GM21825 (cell line): ENCODE results near the gene CPM.
"Not testable (repeated sequence)": the region's sequence is repeated elsewhere in the genome, so short reads cannot be mapped to it uniquely, and the experiment has no call there.

Experiments
- ATAC-seq: cut with Tn5 transposase; IDR thresholded peaks from one replicate; pipeline ENCODE4 v1.9.1; 2021; ENCODE audit warnings: mild to moderate bottlenecking, moderate library complexity; ENCODE audit not compliant: unreplicated experiment

The CPM gene

DNA sequence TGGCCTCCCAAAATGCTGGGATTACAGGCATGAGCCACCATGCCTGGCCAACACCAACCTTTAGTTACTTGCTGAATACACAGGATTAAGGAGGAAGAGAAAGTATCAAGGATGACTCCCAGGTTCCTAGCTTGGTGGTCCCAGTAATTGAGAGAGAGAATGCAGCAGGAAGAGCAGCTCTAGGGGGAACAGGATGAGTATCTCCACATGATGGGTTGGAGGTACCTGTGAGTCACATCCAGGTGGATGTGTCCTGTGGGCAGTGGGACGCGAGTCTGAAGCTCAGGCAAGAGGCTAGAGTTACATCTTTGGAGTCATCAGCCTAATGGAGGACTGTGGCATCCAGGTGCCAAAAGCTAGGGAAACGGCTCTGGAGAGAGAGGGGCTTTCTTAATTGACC lies 77.9 kb downstream of the CPM start:
- ATAC-seq = no peak

DNA sequence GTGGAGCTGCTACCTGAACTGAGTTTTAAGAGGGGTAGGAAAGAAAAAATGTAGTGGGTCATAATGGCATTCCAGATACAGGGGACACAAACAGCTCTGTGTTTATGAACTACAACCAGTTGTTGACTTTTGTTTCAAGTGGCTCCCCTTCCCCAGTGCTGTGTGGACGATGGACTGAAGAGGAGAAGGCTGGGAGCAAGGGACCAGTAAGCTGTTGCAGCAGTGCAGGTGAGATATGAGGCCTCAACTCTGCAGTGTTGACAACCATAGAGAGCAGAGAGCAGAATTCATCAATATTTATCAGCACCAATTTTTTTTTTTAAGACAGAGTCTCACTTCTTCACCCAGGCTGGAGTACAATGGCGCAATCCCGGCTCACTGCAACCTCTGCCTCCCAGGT lies 78.4 kb downstream of the CPM start:
- no peak for ATAC-seq

DNA sequence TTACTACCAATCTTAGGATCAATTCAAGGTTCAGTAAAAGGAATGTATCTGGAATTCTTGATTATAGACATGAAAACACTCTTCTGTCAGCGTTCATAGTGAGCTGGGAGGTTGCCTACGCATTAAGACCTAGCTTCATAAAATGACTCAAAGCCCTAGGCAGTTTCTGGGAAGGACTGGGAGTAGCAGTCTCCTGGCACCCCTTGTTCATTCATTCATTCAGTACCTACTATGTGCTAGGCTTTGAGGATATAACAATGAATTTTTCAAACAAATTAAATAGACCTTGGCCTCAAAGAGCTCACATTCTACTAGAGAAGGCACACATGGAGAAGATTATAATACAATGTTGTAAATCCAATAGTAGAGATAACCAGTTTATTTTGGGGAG lies 78.9 kb downstream of the CPM start:
- no peak for ATAC-seq

DNA sequence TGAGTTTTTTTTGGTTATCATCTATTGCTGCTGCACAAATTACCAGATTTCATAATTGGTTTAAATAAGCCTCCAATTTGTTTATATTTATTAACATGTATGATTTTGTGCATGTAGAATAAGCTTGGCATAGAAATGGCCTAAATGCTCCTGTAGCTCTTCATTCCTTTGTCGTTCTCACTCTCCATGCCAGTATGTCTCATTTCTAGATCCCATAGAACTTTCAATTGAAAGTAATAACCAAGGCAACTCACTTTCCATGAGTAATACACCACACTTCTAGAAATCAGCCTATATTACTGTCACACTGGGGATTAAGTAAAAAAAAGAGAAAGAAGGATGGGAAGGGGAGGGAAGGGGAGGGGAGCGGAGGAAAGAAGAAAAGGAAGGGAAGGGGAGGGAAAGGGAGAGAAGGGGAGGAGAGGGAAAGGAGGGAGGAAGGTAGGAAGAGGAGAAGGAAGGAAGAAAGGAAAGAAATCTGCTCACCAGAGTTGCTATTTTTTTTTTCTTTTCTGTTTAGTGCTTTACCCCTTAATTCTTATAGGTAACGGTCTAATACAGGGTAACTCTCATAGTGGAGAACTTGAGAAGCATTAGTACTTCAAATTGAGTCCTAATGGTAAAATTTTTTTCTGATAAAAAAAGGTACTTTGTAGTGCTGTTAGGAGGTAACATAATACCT lies 79.4 kb downstream of the CPM start:
- no peak for ATAC-seq

DNA sequence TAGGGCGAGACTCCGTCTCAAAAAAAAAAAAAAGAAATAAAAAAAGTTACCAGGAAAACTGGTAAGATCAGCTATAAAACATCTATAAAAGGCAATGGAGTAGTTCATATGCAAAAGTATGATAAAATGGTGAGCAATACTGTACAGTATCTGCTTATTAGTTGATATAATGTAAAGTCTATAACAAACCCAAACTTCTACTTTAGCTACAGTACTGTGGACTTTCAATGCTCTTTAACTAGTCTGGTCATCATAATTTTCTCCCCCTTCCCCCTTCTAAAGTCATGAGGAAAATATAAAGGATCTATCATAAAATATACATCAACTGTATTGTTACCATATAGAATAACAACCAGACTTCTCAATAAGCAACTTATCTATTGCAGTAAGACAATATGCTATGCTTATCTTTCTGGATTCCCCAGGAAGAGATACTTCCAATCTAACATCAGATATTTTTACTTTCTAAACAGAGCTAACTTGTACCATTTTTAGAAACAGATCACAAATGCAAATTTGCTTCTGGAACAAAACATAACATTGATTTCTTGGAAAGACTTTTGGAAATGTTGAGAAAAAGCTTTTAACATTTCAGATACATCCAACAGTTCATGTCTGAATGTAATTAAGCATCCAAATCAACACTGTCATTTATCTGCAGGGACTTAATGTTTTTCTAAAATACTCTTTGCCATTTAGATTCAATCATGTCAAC lies 81.2 kb downstream of the CPM start:
- no peak for ATAC-seq

DNA sequence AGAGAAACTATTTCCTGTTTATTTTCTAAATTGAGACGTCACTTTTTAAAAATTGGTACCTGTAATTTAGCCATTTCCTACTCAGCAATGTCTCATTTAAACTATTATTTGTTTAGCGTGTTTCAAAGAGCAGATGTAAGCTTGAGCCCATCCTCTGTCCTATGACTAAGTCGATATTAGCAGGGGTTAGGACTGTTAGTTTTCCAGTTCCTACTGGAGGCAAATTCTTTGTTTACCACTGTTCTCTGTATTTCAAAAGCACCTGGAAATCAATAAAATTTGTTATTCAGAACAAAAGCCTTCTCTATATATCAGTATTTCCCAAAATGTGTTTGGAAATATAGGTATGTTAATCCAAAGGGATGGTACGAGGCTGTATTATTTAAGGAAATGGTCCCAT lies 82.6 kb downstream of the CPM start:
- no peak for ATAC-seq

DNA sequence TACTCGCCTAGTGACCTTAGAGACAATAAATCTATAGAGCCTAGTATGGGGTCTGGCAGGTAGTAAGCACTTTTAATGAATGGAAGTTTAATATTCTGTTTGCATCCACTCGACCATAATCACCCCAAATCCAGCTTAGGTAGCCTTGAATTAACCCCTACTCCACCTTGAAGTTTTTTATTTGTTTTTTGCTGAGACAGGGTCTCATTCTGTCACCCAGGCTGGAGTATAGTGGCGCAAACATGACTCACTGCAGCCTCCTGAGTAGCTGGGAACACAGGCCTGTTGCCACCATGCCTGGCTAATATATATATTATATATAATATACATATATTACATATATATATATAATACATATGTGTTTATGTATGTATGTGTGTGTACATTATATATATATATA lies 86.2 kb downstream of the CPM start:
- no peak for ATAC-seq

DNA sequence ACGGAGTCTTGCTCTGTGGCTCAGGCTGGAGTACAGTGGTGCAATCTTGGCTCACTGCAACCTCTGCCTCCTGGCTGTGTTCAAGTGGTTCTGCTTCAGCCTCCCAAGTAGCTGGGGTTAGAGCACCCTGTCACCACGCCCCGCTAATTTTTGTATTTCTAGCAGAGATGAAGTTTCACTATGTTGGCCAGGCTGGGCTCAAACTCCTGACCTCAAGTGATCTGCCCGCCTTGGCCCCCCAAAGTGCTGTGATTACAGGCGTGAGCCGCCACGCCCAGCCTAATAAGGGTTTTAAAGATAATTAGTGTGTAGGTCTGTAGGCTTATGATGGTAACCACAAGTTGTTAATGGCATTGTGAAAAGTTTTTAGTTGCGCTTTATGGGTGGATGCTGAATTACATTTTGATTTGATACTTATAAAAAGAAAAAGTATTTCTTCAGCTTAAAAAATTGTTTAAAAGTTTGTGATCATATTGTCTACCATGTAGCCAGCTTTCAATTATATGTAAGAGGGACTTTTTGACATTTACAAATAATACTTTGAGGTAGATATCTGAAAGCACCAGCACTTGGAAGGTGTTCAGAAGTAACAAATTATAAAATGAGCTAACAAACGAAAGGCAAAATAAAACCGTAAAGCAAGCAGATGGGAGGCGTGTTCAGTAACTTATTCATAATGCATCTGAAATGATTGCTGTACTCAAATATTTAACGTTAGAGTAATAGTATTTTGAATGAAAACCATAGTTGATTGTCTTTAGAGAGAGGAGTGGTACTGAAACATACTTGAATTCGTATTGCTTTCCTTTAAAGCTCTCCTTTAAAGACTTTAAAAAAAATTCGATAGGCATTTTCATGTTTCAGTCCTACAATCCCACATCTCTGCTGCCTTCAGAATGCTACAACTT lies 87.9 kb downstream of the CPM start:
- no peak for ATAC-seq

DNA sequence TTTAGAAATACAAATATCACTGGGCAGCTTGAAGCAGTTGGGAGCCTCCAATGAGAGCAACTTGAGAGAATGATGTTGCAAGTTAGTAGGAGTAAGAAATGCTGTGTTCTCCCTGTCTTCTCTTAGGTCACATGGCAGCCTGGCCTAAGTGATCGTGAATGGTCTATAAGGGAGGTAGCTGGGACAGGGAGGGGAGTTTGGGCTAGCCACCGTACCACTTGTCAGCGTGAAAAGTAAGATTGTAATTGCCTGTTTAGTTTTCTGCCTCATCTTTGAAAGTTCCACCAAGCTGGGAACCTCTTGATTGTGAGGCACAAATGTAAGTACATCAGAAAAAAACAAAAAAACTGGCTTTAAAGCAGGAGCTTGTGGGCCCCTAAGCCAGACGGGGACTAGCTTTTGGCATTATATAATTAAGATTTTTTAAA lies 88.6 kb downstream of the CPM start:
- ATAC-seq = no peak

DNA sequence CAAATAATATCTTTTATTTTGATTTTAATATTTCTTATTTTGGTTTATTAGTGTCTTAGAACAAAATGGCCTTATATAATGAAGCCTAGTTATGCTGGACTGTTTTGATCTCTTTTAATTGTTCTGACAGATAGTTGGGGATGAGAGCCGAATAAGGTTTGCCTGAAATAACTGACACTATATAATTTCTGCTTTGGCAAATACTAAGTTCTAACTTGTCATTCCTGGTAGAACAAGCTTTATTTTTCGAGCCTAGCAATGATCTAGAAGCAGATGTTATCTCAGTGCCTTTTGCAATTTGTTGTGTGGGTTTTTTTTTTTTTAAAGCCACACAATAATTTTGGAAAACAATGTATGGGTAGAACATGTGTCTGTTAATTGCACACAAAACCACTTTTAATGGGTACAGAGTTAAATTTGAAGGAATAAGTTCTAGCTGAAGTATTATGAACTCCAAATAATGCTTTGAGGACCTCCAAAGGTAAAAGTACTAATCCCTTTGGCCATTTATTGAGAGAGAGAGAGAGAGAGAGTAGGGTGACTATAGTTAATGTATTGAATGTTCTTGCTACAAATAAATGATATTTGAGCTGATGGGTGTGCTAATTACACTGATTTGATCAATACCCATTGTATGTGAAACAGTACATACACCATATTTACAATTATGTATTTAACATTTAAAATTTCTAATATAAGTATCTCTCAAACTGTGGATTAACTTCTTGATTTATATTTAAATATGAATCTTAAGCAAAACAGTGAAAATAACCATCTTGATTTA lies 90.0 kb downstream of the CPM start:
- no peak for ATAC-seq

DNA sequence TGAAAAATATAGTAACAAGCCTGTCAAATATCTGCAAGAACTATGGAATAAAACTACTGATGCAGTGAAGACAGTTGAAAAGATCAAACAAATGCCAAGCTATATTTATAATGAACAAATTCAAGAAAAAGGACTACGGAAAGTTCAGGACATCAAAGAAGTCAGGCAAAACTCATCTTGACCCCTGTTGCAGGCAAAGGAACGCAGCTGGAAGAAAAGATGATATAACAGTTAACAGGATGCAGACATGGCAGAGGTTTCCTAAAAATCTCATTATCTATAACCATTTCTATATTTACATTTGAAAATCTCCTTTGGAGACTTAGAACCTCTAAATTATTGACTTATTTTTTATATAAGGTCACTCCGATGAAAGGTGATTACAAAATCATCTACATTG lies 90.8 kb downstream of the CPM start:
- no peak for ATAC-seq

DNA sequence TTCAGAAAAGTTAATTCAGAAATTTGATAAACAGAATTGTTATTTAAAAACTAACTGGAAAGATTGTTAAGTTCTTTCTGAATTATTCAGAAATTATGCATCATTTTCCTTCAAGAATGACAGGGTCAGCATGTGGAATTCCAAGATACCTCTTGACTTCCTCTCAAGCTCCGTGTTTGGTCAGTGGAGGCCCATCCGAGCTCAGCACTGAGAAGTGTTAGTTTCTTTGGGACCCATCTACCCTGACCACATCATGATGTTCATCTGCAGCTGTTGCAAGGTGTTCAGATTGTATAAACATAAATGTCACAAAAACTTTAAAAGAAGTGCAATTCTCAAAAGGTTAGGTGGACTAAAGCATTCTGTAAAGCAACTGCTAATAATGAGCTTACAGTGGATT lies 91.3 kb downstream of the CPM start:
- no peak for ATAC-seq

DNA sequence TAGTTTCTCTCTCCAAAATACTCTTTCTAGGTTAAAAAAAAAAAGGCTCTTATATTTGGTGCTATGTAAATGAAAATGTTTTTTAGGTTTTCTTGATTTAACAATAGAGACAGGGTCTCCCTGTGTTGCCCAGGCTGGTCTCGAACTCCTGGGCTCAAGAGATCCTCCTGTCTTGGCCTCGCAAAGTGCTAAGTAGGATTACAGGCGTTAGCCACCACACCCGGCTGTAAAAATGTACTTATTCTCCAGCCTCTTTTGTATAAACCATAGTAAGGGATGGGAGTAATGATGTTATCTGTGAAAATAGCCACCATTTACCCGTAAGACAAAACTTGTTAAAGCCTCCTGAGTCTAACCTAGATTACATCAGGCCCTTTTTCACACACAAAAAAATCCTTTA lies 91.8 kb downstream of the CPM start:
- not testable (repeated sequence) for ATAC-seq

DNA sequence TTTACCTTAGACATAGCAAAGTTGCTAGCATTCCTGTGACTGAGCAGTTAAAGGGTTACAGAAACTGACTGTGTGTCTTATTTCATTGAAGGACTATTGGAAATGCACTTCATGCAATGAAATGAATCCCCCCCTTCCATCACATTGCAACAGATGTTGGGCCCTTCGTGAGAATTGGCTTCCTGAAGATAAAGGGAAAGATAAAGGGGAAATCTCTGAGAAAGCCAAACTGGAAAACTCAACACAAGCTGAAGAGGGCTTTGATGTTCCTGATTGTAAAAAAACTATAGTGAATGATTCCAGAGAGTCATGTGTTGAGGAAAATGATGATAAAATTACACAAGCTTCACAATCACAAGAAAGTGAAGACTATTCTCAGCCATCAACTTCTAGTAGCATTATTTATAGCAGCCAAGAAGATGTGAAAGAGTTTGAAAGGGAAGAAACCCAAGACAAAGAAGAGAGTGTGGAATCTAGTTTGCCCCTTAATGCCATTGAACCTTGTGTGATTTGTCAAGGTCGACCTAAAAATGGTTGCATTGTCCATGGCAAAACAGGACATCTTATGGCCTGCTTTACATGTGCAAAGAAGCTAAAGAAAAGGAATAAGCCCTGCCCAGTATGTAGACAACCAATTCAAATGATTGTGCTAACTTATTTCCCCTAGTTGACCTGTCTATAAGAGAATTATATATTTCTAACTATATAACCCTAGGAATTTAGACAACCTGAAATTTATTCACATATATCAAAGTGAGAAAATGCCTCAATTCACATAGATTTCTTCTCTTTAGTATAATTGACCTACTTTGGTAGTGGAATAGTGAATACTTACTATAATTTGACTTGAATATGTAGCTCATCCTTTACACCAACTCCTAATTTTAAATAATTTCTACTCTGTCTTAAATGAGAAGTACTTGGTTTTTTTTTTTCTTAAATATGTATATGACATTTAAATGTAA lies 93.5 kb downstream of the CPM start:
- no peak for ATAC-seq

DNA sequence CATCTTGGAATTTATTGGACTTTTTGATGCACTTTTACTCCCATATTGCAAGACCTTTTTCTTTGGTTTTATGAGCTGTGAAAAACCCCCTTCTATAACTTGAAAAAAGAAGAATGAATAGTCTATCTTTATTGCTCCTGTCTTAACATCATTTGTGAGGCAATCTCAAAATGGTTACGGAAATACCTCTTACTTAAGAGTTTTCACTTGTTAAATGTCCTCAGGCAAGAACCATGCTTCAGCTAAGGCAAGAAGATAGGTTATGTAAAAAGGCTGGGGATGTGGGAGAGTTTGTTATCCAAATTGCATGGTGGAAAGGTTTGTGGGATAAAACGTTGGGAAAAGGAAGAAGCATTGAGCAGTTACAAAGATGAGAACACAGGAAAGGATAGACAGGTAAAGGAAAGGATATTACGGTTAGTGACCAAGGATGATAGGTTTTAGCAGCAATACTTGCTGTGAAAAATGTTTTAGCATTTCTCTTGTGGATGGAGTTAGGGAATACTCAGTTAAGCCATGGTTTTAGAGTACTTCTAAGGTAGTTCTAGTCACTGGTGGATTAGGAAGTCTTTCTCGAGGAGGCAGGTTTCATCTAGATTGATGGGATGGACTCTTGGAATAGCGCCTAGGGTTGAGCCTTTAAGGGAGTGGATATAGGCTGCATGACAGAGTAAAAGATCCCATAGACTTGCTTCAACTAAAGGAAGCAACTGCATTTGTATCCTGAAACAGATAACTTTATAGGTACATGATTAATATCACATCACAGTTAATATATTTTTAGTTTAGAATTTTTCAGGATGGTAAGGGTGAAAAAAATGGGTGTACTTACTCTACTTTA lies 94.7 kb downstream of the CPM start:
- ATAC-seq = no peak

DNA sequence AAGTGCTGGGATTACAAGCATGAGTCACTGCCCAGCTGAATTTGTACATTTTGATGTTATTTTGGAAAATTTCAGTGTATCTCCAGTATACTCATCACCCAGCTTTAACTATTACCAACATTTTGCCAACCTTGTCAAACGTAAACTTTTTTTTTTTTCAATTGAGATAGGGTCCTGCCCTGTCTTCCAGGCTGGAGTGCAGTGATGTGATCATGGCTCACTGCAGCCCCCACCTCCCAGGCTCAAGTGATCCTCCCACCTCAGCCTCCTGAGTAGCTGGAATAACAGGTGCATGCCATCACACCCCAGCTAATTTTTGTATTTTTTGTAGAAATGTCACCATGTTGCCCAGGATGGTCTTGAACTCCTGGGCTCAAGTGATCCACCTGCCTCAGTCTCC lies 95.8 kb downstream of the CPM start:
- no peak for ATAC-seq

DNA sequence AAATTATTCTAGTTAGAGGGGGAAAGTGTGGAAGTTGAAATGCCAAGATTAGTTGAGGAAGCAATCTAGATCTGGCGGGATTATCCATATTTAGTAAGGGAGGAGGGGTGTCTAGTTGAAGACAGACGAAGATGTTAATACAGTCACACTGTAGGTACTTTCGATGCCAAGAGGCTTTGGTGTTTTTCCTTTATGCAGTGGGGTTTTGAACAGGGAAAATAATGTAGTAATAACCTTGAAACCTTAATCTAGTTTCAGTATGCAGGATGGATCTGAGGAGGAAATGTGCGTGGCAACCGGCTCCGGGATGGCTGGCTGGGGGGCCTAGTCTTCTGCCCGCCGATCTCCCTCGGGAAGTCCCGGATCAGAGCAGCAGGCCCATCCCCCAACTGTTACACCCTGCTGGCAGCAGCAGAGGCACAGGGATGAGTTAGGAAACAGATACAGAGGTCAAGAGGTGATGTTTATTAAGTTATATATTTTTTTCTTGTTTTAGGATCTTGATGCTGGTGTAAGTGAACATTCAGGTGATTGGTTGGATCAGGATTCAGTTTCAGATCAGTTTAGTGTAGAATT lies 97.5 kb downstream of the CPM start:
- no peak for ATAC-seq

DNA sequence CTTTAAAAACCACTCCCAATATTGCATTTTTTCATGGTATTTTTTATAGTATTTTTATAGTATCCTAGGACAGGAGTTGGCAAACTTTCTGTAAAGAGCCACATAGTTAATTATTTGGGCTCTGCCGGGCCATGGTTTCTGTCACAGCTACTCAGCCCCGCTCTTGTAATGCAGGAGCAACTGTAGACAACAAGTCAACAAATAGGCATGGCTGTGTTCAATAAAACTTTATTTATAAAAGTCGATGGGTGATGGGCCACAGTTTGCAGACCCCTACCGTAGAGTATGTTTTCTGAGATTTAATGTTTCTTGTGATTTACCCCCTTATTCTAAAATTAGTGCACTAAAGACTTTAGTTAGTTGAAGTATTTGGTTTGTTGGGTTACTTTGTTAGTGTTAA lies 99.5 kb downstream of the CPM start:
- ATAC-seq = no peak

DNA sequence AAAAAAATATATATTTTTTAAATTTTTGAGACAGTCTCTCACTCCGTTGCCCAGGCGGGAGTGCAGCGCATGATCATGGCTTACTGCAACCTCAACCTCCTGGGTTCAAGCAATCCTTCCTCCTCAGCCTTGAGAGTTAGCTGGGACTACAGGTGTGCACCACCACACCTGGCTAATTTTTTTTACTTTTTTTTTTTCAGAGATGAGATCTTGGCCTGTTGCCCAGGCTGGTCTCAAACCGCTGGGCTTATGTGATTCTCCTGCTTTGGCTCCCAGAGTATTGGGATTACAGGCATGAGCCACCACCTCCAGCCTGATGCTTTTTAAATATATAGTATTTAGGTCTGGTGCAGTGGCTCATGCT lies 100.5 kb downstream of the CPM start:
- ATAC-seq = no peak
